Measurements from ENCODE around the gene ASB5. TPM values are rescaled to one million over a fixed set of nuclear protein-coding genes. Genes with fewer than 3 reads are reported as not detected.

ASB5 gene
- total and polyA plus RNA-seq, 8 donors = 1.8 to 19.6 (median 2.3) TPM; not detected in 2

DNA sequence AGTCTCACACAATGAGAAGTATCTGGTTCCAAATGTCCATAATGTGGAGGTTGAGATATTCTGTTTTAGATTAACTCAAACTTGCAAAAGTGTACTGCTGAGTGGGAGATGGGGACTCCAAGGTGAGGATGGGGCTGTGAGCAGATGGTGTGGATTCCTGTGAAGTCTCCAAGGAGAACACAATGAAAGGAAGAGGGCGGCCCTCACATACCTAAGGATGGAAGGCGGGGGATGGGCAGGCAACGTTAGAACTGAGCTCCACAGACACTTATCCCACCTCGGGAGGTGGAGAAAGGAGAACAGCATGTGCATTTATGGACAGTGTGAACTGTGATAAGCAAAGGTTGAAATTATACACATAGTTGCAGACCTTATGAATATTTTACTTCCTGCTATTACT lies 63.7 kb downstream of the ASB5 start:
- WGBS, 5 donors = 47 to 64% (median 62%) methylated on average over 4 of the region's 4 CpGs
- Histone ChIP-seq H3K36me3 (no peaks in the 10 kb centered on the region), H3K9me3 (no peaks in the 10 kb centered on the region), H3K4me1 (no peaks in the 10 kb centered on the region), H3K27ac (no peak overlapping the region), H3K27me3 (no peaks in the 10 kb centered on the region), H3K4me3 (no peak overlapping the region)
- no peak for DNase-seq
- TF ChIP-seq EP300 (IDR thresholded peaks at IDR 0.05) (no peak), POLR2AphosphoS5 (IDR thresholded peaks at IDR 0.05) (no peak), POLR2A (IDR thresholded peaks at IDR 0.05) (no peak)
- intact Hi-C loops (cut with DNase I; ENCODE audit: low total_unique reads) = no loop called here

DNA sequence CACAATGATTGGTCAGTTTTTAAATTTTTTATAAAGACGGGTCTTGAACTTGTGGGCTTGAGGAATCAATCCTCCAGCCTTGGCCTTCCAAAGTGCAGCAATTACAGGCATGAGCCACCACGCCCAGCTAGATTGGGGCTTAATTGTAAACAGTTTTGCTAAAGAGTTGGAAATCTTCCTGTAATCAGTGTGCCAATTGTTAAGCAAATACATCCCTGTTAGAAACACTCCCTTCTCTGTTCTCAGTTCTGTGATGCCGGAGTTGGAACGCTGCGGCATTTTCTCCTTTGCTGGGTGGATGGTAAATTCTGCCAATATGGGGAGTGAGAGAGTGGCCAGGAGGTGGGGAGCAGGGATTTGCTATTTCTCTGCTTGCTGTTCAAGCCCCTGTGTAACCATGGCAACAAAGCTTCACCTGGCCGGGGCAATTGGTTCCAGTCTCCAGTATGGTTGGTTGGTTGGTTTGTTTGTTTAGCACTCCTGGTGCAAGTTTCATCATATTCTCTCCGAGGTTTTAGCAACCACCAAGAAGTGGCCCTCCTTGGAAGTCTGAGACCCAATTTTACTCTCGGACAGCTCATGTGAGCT lies 70.6 kb downstream of the ASB5 start:
- H3K9me3 ChIP-seq = no peaks in the 10 kb centered on the region
- peaks cover 3 to 24% (median 15%) of the 10 kb centered on the region in 4 donors for H3K4me1 ChIP-seq
- H3K27ac ChIP-seq = peak overlapping the region in 4 of 5 donors; percentile 10 to 81 (median 62)
- peak; percentile 57 to 70 for DNase-seq
- 30 to 55% (median 44%) methylated on average over 8 of the region's 8 CpGs for WGBS, 5 donors
- H3K27me3 ChIP-seq = no peaks in the 10 kb centered on the region
- no peaks in the 10 kb centered on the region for H3K36me3 ChIP-seq
- TF ChIP-seq POLR2AphosphoS5 (IDR thresholded peaks at IDR 0.05) = peak in 1 of 3 donors; percentile 61
- TF ChIP-seq POLR2A (IDR thresholded peaks at IDR 0.05) = no peak
- no peak overlapping the region for H3K4me3 ChIP-seq
- intact Hi-C loops (cut with DNase I; ENCODE audit: low total_unique reads) = no loop called here

DNA sequence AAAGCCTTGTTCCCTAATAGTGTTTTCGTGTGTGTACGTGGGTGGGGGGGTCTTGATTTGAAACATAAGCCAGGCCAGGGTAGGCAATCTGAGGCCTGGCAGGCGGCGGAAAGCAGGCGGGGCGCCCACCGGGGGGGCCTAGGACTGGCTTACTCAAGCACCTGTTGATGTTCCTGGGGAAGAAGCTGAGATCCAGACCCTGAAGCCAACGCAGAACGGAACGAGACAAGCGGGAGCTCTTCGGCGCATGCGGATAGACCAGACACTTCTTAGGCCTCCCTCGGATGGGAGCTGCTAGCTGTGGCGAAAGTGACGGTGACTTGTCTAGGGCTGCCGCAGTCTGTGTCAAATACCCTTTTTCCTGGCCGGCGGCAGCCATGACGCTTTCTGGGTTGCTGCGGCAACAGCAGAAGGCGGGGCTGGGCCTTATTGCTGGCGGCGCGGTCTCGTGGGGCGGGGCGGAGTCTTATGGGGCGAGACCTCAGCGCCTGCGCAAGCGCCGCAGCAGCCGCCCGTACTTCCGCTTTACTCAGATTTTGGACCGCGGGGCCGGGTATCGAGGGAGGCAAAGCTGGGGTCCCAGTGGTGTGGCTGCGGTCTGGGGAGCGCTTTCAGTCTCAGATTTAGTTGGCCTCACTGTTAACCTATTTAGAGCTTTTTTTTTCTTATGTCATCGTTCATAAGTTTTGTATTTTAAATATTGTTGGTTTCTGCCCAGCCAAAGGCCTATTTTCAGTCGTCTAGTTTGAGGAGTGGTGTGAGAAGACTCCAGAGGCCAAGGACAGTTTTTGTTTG lies 73.6 kb downstream of the ASB5 start, which contains the start of gene SPATA4:
Gene SPATA4, minus strand, starts transcription at position 402 of the 795 bp plus-strand sequence. Its CDS starts 23 bp downstream, at position 379.
- intact Hi-C loops (cut with DNase I; ENCODE audit: low total_unique reads) = no loop called here
- H3K27me3 ChIP-seq = no peaks in the 10 kb centered on the region
- peak; percentile 95 to 98 for DNase-seq
- H3K4me1 ChIP-seq = peaks cover 3 to 43% (median 23%) of the 10 kb centered on the region in 4 donors
- H3K36me3 ChIP-seq = no peaks in the 10 kb centered on the region
- H3K4me3 ChIP-seq = peak within 1 kb of the TSS; percentile 55 to 74 (median 64)
- 1% methylated on average over 37 to 45 of the region's 45 CpGs for WGBS, 5 donors
- peak within 1 kb of the TSS; percentile 48 to 88 (median 82) for H3K27ac ChIP-seq
- no peaks in the 10 kb centered on the region for H3K9me3 ChIP-seq
- TF ChIP-seq EP300 (IDR thresholded peaks at IDR 0.05) (no peak), POLR2AphosphoS5 (IDR thresholded peaks at IDR 0.05) (peak; percentile 31 to 80 (median 77)), POLR2A (IDR thresholded peaks at IDR 0.05) (no peak)
- TF ChIP-seq, protein P1, sequence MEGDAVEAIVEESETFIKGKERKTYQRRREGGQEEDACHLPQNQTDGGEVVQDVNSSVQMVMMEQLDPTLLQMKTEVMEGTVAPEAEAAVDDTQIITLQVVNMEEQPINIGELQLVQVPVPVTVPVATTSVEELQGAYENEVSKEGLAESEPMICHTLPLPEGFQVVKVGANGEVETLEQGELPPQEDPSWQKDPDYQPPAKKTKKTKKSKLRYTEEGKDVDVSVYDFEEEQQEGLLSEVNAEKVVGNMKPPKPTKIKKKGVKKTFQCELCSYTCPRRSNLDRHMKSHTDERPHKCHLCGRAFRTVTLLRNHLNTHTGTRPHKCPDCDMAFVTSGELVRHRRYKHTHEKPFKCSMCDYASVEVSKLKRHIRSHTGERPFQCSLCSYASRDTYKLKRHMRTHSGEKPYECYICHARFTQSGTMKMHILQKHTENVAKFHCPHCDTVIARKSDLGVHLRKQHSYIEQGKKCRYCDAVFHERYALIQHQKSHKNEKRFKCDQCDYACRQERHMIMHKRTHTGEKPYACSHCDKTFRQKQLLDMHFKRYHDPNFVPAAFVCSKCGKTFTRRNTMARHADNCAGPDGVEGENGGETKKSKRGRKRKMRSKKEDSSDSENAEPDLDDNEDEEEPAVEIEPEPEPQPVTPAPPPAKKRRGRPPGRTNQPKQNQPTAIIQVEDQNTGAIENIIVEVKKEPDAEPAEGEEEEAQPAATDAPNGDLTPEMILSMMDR (IDR thresholded peaks at IDR 0.05) = no peak

DNA sequence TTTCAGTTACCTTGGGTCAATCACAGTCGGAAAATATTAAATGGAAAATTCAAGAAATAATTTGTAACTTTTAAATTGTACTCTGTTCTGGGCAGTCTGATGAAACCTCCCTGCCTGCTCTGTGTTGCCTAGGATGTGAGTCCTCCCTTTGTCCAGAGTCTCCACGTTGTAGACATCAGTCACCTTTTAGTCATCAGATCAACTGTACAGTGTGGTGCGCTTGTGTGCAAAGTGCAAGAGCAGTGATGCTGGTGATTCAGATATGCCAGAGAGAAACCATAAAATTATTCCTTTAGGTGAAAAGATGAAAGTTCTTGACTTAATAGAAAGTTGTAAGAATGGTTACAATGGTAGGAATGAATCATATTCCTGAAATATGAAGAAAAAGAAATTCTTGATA lies 75.1 kb downstream of the ASB5 start:
- Histone ChIP-seq H3K27ac (peak overlapping the region in 2 of 5 donors; percentile 29 to 88), H3K9me3 (no peaks in the 10 kb centered on the region), H3K36me3 (no peaks in the 10 kb centered on the region), H3K4me3 (no peak overlapping the region), H3K4me1 (peaks cover 3 to 43% (median 23%) of the 10 kb centered on the region in 4 donors), H3K27me3 (no peaks in the 10 kb centered on the region)
- no peak for TF ChIP-seq EP300 (IDR thresholded peaks at IDR 0.05)
- no peak for TF ChIP-seq POLR2AphosphoS5 (IDR thresholded peaks at IDR 0.05)
- TF ChIP-seq, protein P1 (IDR thresholded peaks at IDR 0.05) = no peak
- TF ChIP-seq POLR2A (IDR thresholded peaks at IDR 0.05) = no peak
- 49 to 61% (median 61%) methylated on average over 3 of the region's 3 CpGs for WGBS, 5 donors
- DNase-seq = no peak
- intact Hi-C loops (cut with DNase I; ENCODE audit: low total_unique reads) = no loop called here

DNA sequence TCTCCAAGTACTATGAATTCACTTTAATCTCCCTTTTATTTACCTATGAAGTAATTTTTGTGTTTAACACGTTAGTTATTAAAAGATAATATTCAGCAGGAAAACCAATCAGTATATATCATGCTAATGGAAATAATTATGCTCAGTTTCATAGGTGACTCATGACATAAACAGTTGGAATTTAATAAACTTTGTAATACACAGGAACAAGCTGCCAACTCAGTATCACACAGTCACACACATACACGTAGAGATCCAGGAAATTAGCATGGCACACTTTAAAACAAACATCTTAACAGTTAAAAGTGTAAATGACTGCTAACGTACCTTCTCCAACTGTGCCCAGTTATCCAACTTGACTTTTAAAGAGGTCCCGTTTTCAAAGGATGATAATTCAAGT lies 75.9 kb downstream of the ASB5 start:
- H3K27ac ChIP-seq = peak overlapping the region in 2 of 5 donors; percentile 44 to 88
- intact Hi-C loops (cut with DNase I; ENCODE audit: low total_unique reads) = no loop called here
- H3K4me3 ChIP-seq = no peak overlapping the region
- no peaks in the 10 kb centered on the region for H3K36me3 ChIP-seq
- H3K4me1 ChIP-seq = peaks cover 3 to 43% (median 23%) of the 10 kb centered on the region in 4 donors
- TF ChIP-seq POLR2A (IDR thresholded peaks at IDR 0.05) (no peak), POLR2AphosphoS5 (IDR thresholded peaks at IDR 0.05) (peak in 2 of 3 donors; percentile 6 to 40), EP300 (IDR thresholded peaks at IDR 0.05) (no peak)
- TF ChIP-seq, protein P1 (IDR thresholded peaks at IDR 0.05) = no peak
- no peaks in the 10 kb centered on the region for H3K9me3 ChIP-seq
- WGBS, 5 donors = 12 to 20% (median 12%) methylated on average over 4 of the region's 4 CpGs
- H3K27me3 ChIP-seq = no peaks in the 10 kb centered on the region
- peak in 1 of 2 donors; percentile 23 for DNase-seq

Measured in stomach (tissue), 9 donors.